Activated T-cell treated with anti-CD3 and anti-CD28 coated beads, Interleukin-2, amount 50 U/mL, for 48 hours (primary cell): ENCODE results near the gene FBXL17.

Source experiments
- DNase-seq, 2 experiments: peaks; one replicate each; pipeline ENCODE4 v3.0.0-alpha.2; 2020

Gene FBXL17

GRCh38 chr5:107885601-107886000 lies 496.3 kb downstream of the FBXL17 start:
- DNase-seq: no peak

GRCh38 chr5:107884871-107885270 lies 497.0 kb downstream of the FBXL17 start:
- DNase-seq: no peak

DNA sequence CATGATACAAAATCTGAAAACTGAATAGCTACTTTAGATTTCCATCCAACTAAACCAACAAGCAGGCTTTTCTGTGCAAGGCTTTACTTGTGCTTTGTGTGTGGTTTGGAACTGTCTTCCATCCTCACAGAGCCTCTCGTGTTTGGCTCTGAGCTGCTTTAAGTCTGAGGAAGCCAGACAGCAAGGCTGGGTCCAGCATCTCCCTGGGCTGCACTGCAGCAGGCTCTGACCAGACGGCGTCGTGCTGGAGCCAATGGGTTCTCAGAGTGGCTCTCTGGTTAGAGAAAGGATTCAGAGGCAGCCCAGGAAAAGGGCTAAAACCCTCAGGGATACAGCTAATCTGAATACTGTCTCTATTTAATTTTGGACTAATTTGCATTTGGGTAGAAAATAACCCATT lies 503.2 kb downstream of the FBXL17 start:
- DNase-seq: no peak

DNA sequence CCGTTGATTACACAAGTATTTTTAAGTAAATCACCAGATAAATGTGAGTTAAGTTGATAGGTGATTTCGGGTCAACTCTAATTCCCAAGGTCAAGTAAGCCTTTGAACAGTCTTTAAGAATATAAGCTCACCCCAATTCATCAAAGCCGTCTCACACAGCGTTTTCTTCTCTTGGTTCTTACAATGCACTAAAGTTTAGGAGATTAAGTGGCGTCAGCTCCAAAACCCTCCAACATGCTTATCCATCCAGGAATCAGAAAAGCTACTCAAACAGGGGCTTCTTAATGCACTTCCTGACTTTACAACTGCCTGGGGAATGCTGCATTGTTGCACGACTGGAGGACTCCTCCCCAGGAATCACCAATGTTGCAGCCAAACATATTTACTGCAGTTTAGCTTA lies 505.0 kb downstream of the FBXL17 start:
- no peak for DNase-seq

DNA sequence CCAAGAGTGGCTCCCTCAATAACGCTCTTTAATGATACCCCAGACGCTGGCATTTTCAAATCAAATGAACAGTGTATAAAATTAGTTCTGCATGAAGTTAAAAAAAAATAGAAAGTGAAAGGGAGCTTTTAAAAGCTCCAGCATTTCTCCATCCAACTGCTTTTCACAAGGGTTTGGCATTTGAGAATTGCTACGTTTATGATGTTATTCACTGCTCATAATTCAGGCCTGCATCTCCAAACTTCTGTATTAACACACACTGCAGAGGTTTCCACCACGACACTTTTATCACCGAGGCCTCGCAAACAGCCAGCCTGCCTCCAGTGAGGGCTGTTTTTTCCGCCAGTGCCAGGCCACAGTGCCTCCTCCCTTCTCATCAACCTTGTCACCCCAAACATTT lies 505.6 kb downstream of the FBXL17 start:
- DNase-seq: no peak

GRCh38 chr5:107875833-107876232 lies 506.1 kb downstream of the FBXL17 start:
- DNase-seq: no peak

DNA sequence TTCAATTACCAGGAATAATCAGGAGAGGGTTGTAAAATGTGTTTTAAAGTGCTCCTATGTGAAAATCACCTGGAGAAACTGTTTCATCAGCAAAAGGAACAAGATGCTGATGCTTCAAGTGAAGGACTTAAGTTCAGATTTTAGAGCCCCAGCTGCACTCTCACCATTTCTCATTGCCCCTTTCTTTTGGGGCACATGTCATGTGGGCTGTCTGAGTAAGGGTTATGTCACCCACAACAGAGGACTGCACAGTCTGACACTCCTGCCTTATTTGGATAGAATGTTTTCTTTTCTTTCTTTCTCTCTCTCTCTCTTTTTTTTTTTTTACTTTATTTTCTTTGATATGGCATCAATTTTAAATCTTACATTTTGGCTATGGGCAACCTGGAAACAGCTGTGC lies 507.1 kb downstream of the FBXL17 start:
- DNase-seq: no peak

DNA sequence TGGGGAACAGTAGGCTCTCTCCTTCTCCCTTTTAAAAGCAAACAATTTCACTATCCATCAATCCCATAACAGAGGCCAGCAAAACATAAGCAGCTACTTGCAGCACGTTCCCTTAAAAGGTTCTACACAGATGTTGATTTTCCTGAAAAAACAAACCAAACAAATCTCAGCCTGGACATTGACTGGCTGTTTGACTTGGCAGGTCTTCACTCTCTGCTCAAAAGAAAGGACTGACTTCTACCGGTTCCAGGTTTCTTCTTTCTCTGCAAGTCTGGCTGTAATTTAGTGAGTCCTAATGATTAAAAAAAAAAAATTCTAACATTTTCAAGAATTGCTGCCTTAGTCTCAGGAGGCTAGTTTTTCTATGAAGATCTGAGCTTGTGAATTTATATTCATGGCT lies 508.0 kb downstream of the FBXL17 start:
- DNase-seq: no peak

- no peak for DNase-seq
These were observed 510.9 kb downstream of the FBXL17 start for GRCh38 chr5:107871023-107871422.

DNA sequence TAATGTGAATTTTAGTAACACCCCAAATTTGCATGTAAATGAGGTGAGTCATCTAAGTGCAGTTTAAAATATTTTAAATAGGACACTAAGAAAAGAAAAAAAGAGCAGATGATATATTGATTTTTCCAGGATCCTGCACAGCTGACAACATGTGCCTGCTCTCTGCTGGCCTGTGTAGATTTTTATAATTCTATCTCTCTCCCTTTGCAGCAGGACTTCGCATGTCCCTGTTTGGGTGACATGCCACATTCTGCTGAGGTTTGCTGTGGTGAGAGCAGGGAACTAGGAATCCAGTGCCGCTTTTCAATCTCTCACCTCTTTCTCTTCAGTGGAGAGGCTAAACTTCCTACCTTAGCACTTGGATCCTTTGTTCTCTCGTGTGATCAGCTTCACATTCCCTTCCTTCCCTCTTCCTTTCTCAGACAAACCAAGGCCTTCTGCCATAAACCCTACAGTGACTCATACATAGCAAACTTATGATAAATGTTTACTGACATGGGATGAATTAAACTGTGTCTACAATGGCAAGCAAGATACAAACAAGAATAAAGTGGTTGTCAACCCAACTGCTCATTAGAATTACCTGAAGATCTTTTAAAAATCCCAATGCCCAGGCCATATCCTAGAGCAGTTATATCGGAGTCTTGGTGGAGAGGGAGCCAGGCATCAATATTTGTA lies 512.3 kb downstream of the FBXL17 start:
- DNase-seq: no peak

DNA sequence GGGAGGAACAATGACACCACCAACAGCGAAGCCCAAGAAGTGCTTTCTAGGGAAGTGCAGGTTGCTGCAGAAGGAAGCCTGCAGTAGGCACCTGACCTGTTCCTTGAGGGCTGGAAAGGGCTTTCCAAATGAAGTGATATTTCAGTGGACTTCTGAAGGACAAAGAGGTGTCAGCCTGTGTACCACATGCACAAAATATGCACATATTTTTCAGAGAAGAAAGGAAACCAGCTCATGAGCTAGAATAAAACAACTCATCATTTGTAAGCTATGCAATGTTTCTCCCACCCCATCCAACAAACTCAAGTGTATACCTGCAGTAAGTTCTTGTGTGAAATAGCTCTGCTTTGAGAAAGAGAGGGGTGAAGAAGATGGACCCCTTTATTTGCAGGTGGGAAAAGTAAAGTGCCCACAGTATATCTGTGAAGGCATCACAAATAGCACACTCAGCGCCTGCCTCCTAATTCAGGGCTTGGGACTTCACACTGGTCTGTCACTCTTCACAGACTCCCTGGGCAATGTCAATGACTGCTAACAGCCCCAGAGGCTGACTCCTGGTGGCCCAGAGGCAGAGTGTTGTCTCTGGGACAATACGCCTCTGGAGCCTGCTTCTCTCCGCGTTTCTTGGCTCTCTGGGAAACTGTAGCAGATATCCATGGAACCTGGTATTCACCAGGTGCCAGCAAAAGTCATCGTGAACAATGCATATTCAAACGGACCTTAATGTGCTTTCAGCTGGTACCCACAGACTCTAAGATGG lies 513.1 kb downstream of the FBXL17 start:
- DNase-seq: no peak

- DNase-seq: no peak
These were observed 514.6 kb downstream of the FBXL17 start for GRCh38 chr5:107867266-107867665.

GRCh38 chr5:107864793-107865192 lies 517.1 kb downstream of the FBXL17 start:
- no peak for DNase-seq

GRCh38 chr5:107863125-107863524 lies 518.8 kb downstream of the FBXL17 start:
- DNase-seq: no peak

DNA sequence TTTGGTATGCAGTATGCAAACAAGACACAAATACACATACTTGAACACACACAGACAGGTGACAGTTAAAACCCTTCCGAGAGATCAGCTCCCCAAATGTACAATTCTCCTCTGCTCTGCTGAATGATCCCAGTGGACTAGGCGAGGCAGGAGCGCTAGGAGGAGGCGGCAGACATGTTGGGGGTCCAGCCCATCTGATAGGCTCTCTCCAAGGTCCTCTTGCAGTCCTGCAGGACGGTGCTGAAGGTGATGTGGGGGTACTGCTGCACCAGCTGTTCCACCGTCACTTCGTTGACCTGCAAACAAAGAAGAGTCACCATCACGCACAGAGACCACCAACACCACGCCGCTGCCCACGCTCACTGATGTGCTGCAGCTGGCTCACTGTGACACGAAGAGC lies 520.3 kb downstream of the FBXL17 start:
- no peak for DNase-seq

DNA sequence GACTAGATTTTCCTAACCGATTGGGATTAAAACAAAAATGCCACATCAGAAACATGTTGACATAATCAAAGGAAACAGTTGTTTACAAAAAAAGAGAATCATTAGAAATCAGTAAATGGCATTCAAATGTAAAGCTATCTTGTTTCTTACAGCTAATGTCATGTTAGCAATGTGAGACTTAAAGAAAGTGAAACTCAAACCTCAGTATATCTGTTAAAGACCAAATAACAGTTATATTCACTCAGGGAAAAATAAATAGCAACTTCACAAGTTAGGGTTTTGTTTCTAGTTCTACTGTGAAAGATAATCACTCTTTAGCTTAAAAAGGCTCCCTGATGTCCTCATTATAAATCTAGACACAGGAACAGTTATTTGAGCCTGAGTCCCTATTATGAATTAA lies 521.9 kb downstream of the FBXL17 start:
- no peak for DNase-seq

GRCh38 chr5:107858788-107859187 lies 523.1 kb downstream of the FBXL17 start:
- DNase-seq: no peak

DNA sequence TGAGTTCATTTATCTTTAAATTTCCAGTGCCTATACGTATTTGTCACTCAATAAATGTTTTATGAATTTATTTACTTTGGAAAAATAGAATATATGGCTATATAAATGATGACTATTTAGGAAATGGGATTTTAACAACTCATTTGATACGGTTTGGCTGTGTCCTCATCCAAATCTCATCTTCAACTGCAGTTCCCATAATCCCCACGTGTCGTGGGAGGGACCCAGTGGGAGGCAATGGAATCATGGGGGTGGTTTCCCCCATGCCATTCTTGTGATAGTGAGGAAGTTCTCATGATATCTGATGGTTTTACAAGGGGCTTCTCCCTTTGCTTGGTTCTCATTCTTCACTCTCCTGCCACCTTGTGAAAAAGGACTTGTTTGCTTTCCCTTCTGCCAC lies 523.6 kb downstream of the FBXL17 start:
- no peak for DNase-seq

- no peak for DNase-seq
These were observed 524.1 kb downstream of the FBXL17 start for GRCh38 chr5:107857785-107858184.

- no peak for DNase-seq
These were observed 526.7 kb downstream of the FBXL17 start for GRCh38 chr5:107855171-107855570.

DNA sequence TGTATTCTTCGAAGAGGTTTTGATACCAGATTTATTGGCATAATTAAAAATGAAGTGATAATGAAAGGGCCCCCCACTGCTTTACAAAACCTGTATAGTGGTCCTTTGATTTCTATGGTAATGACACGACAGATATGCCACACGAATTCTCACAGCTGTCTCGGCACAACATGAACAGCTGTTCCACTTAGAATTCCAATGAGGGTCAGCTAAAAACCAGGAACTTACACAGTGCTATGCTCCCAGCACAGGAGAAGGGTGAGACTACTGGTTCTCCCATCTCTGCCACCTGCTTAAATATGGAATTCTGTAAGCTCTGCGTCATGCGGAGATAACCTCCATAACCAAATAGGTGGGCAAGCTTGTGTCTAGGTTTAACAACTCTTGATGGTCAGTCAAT lies 528.2 kb downstream of the FBXL17 start:
- no peak for DNase-seq

- DNase-seq: no peak
These were observed 528.9 kb downstream of the FBXL17 start for GRCh38 chr5:107853031-107853430.

DNA sequence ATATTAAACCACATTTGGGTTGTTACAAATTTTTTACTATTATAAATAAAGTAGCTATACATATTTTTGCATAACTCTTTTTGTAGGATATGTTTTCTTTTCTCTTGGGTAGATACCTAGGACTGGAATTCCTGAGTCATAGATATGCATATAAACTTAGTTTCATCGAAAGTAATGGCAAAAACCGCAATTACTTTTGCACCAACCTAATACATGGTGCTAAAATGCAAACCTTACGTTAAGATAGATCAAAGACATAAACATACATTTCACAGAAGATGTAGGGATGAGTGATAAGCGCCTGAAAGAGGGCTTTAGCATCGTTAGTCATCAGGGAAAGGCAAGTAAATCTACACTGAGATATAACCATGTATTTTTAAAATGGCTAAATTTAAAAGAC lies 532.8 kb downstream of the FBXL17 start:
- no peak for DNase-seq

GRCh38 chr5:107840592-107840991 lies 541.3 kb downstream of the FBXL17 start:
- no peak for DNase-seq

DNA sequence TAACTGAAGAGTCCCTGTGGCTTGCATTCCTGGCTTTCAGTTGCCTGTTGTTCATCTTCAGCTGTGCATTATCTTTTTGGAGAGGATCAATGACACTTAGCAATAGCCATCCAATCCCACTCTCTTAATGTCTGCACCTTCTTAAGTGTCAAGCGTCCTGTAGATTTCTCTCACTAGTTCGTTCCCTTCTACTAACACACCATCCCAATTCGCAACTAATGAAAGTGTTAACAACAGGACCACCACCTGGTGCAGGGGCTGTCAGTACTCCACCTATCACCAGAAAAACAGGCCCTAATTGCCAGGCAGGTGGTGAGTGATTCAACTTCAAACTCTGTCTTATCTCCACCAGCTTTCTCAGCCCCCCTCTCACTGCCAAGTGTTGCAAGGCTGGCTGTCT lies 541.7 kb downstream of the FBXL17 start:
- DNase-seq: no peak
